ENCODE data around the gene ITGA7.

The ITGA7 gene

GRCh38 chr12:55699471-55700055 is 8.1 kb downstream of the ITGA7 start:
- no peaks in the 10 kb centered on the region for H3K27me3 ChIP-seq (ENCODE audit: control insufficient read depth in 2 of 2, insufficient read depth in 2 of 2, low read length in 2 of 2)
- no peak overlapping the region for H3K27ac ChIP-seq (ENCODE audit: low read depth in 2 of 2, low read length in 2 of 2)
- no peaks in the 10 kb centered on the region for H3K4me1 ChIP-seq (ENCODE audit: control insufficient read depth in 2 of 2, insufficient read depth in 2 of 2, low read length in 2 of 2)
- no peak overlapping the region for H3K4me3 ChIP-seq (ENCODE audit: low read length in 2 of 2)
- no peaks in the 10 kb centered on the region for H3K36me3 ChIP-seq (ENCODE audit: control insufficient read depth in 2 of 2, insufficient read depth in 2 of 2, low read length in 2 of 2)
- H3K9ac ChIP-seq (ENCODE audit: low read depth in 1 of 2, low read length in 2 of 2), result no peak overlapping the region
- H3K9me3 ChIP-seq (ENCODE audit: control insufficient read depth in 2 of 2, low read length in 2 of 2), result no peaks in the 10 kb centered on the region

- H3K9ac ChIP-seq (ENCODE audit: low read depth in 1 of 2, low read length in 2 of 2), result no peak overlapping the region
- H3K27me3 ChIP-seq (ENCODE audit: control insufficient read depth in 2 of 2, insufficient read depth in 2 of 2, low read length in 2 of 2), result no peaks in the 10 kb centered on the region
- no peak overlapping the region for H3K4me3 ChIP-seq (ENCODE audit: low read length in 2 of 2)
- H3K27ac ChIP-seq (ENCODE audit: low read depth in 2 of 2, low read length in 2 of 2), result no peak overlapping the region
- H3K4me1 ChIP-seq (ENCODE audit: control insufficient read depth in 2 of 2, insufficient read depth in 2 of 2, low read length in 2 of 2), result no peaks in the 10 kb centered on the region
- H3K36me3 ChIP-seq (ENCODE audit: control insufficient read depth in 2 of 2, insufficient read depth in 2 of 2, low read length in 2 of 2), result no peaks in the 10 kb centered on the region
- no peaks in the 10 kb centered on the region for H3K9me3 ChIP-seq (ENCODE audit: control insufficient read depth in 2 of 2, low read length in 2 of 2)
Observed at GRCh38 chr12:55698965-55699364, 8.7 kb downstream of the ITGA7 start.

- Histone ChIP-seq H3K4me1 (ENCODE audit: control insufficient read depth in 2 of 2, insufficient read depth in 2 of 2, low read length in 2 of 2) (no peaks in the 10 kb centered on the region), H3K27ac (ENCODE audit: low read depth in 2 of 2, low read length in 2 of 2) (no peak overlapping the region), H3K27me3 (ENCODE audit: control insufficient read depth in 2 of 2, insufficient read depth in 2 of 2, low read length in 2 of 2) (no peaks in the 10 kb centered on the region), H3K4me3 (ENCODE audit: low read length in 2 of 2) (no peak overlapping the region), H3K36me3 (ENCODE audit: control insufficient read depth in 2 of 2, insufficient read depth in 2 of 2, low read length in 2 of 2) (peaks cover 0 to 2% of the 10 kb centered on the region in 2 donors), H3K9ac (ENCODE audit: low read depth in 1 of 2, low read length in 2 of 2) (no peak overlapping the region), H3K9me3 (ENCODE audit: control insufficient read depth in 2 of 2, low read length in 2 of 2) (no peaks in the 10 kb centered on the region)
Observed at GRCh38 chr12:55698241-55698955, 9.3 kb downstream of the ITGA7 start.

DNA sequence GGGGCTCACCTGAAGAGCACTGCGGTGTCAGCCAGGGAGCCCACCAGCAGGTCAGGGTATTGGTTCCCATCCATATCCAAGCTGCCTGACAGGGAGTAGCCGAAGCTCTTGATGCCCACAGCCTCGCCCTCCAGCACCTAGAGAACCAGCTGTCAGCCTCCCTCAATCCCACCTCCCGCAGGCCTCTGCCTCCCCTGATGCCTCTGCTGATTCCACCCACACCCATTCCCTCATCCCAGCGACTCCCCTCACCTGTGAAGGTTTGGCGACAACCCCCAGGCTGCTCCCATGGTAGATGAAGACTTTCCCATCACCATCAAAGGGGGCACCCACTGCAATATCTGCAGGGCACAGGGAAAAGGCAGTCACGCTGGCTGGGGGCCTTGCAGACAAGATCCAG is 10.0 kb downstream of the ITGA7 start:
- Histone ChIP-seq H3K4me1 (ENCODE audit: control insufficient read depth in 2 of 2, insufficient read depth in 2 of 2, low read length in 2 of 2) (no peaks in the 10 kb centered on the region), H3K4me3 (ENCODE audit: low read length in 2 of 2) (no peak overlapping the region), H3K27me3 (ENCODE audit: control insufficient read depth in 2 of 2, insufficient read depth in 2 of 2, low read length in 2 of 2) (no peaks in the 10 kb centered on the region), H3K36me3 (ENCODE audit: control insufficient read depth in 2 of 2, insufficient read depth in 2 of 2, low read length in 2 of 2) (peaks cover 0 to 2% of the 10 kb centered on the region in 2 donors), H3K9ac (ENCODE audit: low read depth in 1 of 2, low read length in 2 of 2) (no peak overlapping the region), H3K27ac (ENCODE audit: low read depth in 2 of 2, low read length in 2 of 2) (no peak overlapping the region), H3K9me3 (ENCODE audit: control insufficient read depth in 2 of 2, low read length in 2 of 2) (no peaks in the 10 kb centered on the region)

DNA sequence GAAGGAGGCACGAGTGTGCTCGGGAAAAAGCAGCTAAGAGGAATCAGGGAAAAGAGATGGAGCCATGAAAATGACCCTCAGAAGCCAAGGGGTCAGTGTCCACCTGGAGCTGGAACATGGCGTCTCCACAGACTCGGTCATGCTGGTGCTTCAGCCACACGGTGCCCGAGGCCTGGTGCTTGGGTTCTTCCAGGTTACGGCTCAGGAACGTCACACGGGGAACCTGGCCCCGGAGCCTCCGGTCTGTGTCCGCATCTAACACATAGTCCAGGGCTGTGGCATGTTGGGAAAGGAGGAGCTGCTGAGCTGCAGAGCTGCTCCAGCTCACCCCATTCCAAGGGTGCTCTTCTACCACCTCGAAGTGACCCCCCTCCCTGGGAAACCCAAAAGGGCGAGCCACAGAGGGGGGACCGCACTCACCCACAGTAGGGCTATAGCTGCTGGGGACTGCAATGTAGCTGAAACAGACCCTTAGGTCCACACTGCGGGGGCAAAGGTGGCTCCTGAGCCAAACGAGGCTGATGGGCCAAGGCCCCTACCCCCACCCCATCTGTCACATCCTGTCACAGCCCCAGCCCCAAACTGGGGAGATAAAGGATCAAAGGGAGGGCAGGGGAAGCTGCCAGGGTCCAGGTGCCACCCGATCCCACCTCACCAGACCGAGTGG is 10.8 kb downstream of the ITGA7 start:
- H3K9ac ChIP-seq (ENCODE audit: low read depth in 1 of 2, low read length in 2 of 2), result no peak overlapping the region
- H3K36me3 ChIP-seq (ENCODE audit: control insufficient read depth in 2 of 2, insufficient read depth in 2 of 2, low read length in 2 of 2), result peaks cover 0 to 2% of the 10 kb centered on the region in 2 donors
- no peaks in the 10 kb centered on the region for H3K4me1 ChIP-seq (ENCODE audit: control insufficient read depth in 2 of 2, insufficient read depth in 2 of 2, low read length in 2 of 2)

DNA sequence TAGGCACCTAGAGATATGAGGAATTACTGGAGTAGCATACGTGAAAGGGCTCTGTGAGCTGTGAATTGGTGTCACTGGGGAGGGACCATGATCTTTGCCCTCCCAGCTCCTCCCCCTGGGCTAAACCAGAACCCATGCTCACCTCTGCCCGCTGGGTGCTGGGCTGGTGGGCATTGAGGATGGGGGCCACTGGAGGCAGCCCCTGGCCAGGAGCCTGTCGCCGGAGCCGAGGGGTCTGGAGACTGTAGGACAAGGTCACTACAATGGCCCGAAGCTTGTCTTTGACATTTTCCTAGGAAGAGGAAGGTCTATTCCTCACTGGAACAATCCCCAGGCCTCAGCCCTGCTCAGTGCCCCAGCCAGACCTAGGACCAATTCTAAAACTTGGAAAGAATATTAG is 11.6 kb downstream of the ITGA7 start:
- peaks cover 0 to 2% of the 10 kb centered on the region in 2 donors for H3K36me3 ChIP-seq (ENCODE audit: control insufficient read depth in 2 of 2, insufficient read depth in 2 of 2, low read length in 2 of 2)
- H3K27me3 ChIP-seq (ENCODE audit: control insufficient read depth in 2 of 2, insufficient read depth in 2 of 2, low read length in 2 of 2), result no peaks in the 10 kb centered on the region
- H3K4me3 ChIP-seq (ENCODE audit: low read length in 2 of 2), result no peak overlapping the region
- no peaks in the 10 kb centered on the region for H3K9me3 ChIP-seq (ENCODE audit: control insufficient read depth in 2 of 2, low read length in 2 of 2)
- H3K9ac ChIP-seq (ENCODE audit: low read depth in 1 of 2, low read length in 2 of 2), result no peak overlapping the region
- no peak overlapping the region for H3K27ac ChIP-seq (ENCODE audit: low read depth in 2 of 2, low read length in 2 of 2)
- H3K4me1 ChIP-seq (ENCODE audit: control insufficient read depth in 2 of 2, insufficient read depth in 2 of 2, low read length in 2 of 2), result no peaks in the 10 kb centered on the region

More for the DNA sequence above, 10.8 kb downstream of the ITGA7 start:
- H3K27me3 ChIP-seq (ENCODE audit: control insufficient read depth in 2 of 2, insufficient read depth in 2 of 2, low read length in 2 of 2), result no peaks in the 10 kb centered on the region
- no peak overlapping the region for H3K4me3 ChIP-seq (ENCODE audit: low read length in 2 of 2)
- H3K9me3 ChIP-seq (ENCODE audit: control insufficient read depth in 2 of 2, low read length in 2 of 2), result no peaks in the 10 kb centered on the region
- no peak overlapping the region for H3K27ac ChIP-seq (ENCODE audit: low read depth in 2 of 2, low read length in 2 of 2)

DNA sequence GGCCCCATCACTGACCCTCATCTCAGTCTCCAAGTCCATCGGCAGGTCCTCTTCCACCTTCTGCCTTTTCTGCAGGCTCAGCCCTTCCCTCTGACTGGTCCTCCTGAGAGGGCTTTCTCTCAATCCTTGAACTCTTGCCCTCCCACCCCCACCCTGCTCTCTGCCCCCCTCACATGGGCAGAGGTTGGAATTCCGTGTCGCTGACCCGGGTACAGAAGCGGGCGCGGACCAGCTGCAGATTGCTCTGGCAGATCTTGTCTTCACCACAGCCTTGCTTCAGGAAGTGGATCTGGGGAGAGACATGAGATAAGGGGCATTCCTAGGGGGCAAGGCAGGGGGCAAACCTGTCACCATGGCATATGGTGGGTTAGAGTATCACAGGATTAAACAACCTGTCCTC is 12.4 kb downstream of the ITGA7 start:
- no peak overlapping the region for H3K4me3 ChIP-seq (ENCODE audit: low read length in 2 of 2)
- no peaks in the 10 kb centered on the region for H3K4me1 ChIP-seq (ENCODE audit: control insufficient read depth in 2 of 2, insufficient read depth in 2 of 2, low read length in 2 of 2)
- H3K27ac ChIP-seq (ENCODE audit: low read depth in 2 of 2, low read length in 2 of 2), result no peak overlapping the region
- no peaks in the 10 kb centered on the region for H3K27me3 ChIP-seq (ENCODE audit: control insufficient read depth in 2 of 2, insufficient read depth in 2 of 2, low read length in 2 of 2)
- H3K9ac ChIP-seq (ENCODE audit: low read depth in 1 of 2, low read length in 2 of 2), result no peak overlapping the region
- peaks cover 0 to 2% of the 10 kb centered on the region in 2 donors for H3K36me3 ChIP-seq (ENCODE audit: control insufficient read depth in 2 of 2, insufficient read depth in 2 of 2, low read length in 2 of 2)
- no peaks in the 10 kb centered on the region for H3K9me3 ChIP-seq (ENCODE audit: control insufficient read depth in 2 of 2, low read length in 2 of 2)

- H3K4me1 ChIP-seq (ENCODE audit: control insufficient read depth in 2 of 2, insufficient read depth in 2 of 2, low read length in 2 of 2), result no peaks in the 10 kb centered on the region
- H3K4me3 ChIP-seq (ENCODE audit: low read length in 2 of 2), result no peak overlapping the region
- no peak overlapping the region for H3K27ac ChIP-seq (ENCODE audit: low read depth in 2 of 2, low read length in 2 of 2)
- peaks cover 0 to 2% of the 10 kb centered on the region in 2 donors for H3K36me3 ChIP-seq (ENCODE audit: control insufficient read depth in 2 of 2, insufficient read depth in 2 of 2, low read length in 2 of 2)
- no peaks in the 10 kb centered on the region for H3K27me3 ChIP-seq (ENCODE audit: control insufficient read depth in 2 of 2, insufficient read depth in 2 of 2, low read length in 2 of 2)
- no peaks in the 10 kb centered on the region for H3K9me3 ChIP-seq (ENCODE audit: control insufficient read depth in 2 of 2, low read length in 2 of 2)
- H3K9ac ChIP-seq (ENCODE audit: low read depth in 1 of 2, low read length in 2 of 2), result no peak overlapping the region
Observed at GRCh38 chr12:55694651-55695050, 13.1 kb downstream of the ITGA7 start.

DNA sequence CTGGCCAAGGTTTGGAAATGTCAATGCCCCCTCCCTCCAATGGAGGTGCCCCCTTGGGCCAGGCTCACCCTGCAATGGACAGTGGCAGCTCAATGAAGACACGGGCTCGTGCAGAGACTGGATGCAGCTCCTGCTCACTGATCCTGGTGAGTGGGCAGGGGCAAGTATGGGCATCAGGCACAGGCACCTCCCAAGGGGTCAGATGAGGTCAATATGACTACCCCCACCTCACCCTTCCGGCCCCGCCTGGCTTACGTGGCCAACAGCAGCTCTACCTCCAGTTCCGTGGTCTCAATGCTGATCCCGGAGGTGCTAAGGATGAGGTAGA is 13.6 kb downstream of the ITGA7 start:
- H3K4me3 ChIP-seq (ENCODE audit: low read length in 2 of 2), result no peak overlapping the region
- H3K9me3 ChIP-seq (ENCODE audit: control insufficient read depth in 2 of 2, low read length in 2 of 2), result no peaks in the 10 kb centered on the region
- no peak overlapping the region for H3K27ac ChIP-seq (ENCODE audit: low read depth in 2 of 2, low read length in 2 of 2)
- H3K27me3 ChIP-seq (ENCODE audit: control insufficient read depth in 2 of 2, insufficient read depth in 2 of 2, low read length in 2 of 2), result no peaks in the 10 kb centered on the region
- H3K36me3 ChIP-seq (ENCODE audit: control insufficient read depth in 2 of 2, insufficient read depth in 2 of 2, low read length in 2 of 2), result peaks cover 0 to 2% of the 10 kb centered on the region in 2 donors
- H3K4me1 ChIP-seq (ENCODE audit: control insufficient read depth in 2 of 2, insufficient read depth in 2 of 2, low read length in 2 of 2), result no peaks in the 10 kb centered on the region
- no peak overlapping the region for H3K9ac ChIP-seq (ENCODE audit: low read depth in 1 of 2, low read length in 2 of 2)

DNA sequence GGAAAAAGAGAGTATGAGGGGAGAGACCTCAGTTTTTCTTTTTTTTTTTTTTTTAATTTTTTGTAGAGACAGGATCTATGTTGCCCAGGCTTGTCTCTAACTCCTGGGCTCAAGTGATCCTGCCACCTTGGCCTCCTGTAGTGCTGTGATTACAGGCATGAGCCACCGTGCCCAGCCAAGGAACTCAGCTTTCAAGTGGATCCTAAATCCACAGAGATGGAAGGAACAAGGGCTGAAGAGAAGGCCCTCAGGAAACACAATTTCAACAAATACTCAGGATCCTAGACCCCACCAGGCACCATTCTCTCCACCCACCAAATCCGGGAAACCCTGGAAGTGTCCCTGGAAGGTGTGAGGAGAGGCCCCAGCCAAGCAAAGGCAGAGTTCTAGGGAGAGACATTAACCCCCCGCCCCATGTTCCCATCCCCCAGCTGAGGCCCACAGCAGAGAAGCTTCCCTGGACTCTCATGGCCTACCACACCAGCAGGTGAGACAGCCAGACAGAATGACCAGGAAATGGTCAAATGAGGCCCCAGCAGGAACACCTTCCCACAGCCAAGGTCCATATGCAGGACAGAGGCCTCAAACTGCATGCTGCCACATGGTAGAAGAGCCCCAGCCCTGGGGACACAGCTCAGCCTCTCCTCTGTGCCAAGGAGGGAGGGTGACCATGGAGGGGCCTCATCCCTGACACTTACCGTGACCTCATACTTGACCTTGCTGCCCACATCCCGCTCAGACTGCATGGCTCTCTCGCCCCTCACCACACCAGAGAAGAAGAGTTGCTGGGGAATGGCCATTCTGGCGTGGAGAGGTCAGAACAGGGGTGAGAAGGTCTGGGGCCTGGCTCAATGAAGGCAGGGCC is 14.1 kb downstream of the ITGA7 start:
- Histone ChIP-seq H3K4me1 (ENCODE audit: control insufficient read depth in 2 of 2, insufficient read depth in 2 of 2, low read length in 2 of 2) (no peaks in the 10 kb centered on the region), H3K27me3 (ENCODE audit: control insufficient read depth in 2 of 2, insufficient read depth in 2 of 2, low read length in 2 of 2) (no peaks in the 10 kb centered on the region), H3K27ac (ENCODE audit: low read depth in 2 of 2, low read length in 2 of 2) (no peak overlapping the region), H3K36me3 (ENCODE audit: control insufficient read depth in 2 of 2, insufficient read depth in 2 of 2, low read length in 2 of 2) (peaks cover 0 to 2% of the 10 kb centered on the region in 2 donors), H3K9me3 (ENCODE audit: control insufficient read depth in 2 of 2, low read length in 2 of 2) (no peaks in the 10 kb centered on the region), H3K4me3 (ENCODE audit: low read length in 2 of 2) (no peak overlapping the region), H3K9ac (ENCODE audit: low read depth in 1 of 2, low read length in 2 of 2) (no peak overlapping the region)

All from mucosa of rectum (tissue), 2 donors.